ENCODE results near the gene PPP2R5A.

The PPP2R5A gene

DNA sequence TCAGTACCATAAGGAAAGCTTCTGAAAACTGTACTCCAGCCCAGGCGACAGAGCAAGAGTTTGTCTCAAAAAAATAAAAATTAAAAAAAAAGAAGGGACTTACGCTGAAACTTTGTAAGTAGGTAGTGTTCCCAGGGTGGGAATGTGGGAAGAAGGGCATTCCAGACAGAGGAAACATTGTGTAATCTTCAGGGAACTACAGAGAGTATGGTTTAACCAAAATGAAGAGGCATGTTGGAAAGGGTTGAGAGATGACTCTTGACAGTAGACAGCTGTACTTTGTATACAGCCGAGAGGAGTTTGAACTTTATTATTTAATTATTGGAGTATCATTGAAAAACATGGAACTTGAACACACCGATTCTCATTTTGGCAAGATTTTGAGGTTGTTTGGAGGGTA is 43.0 kb downstream of the PPP2R5A start:
- DNase-seq (ENCODE audit: low read depth): no peak

DNA sequence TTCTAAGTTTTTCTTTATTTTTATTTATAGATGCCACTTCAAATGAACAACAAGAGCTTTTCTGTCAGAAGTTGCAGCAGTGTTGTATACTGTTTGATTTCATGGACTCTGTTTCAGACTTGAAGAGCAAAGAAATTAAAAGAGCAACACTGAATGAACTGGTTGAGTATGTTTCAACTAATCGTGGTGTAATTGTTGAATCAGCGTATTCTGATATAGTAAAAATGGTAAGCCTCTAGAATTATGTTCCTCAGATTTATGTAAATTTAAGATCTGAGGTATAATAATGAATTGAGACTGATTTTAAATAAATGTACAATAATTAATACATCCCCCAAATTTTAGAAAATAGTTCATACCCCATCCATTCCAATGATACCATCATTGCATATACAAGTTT is 43.9 kb downstream of the PPP2R5A start:
- no peak for DNase-seq (ENCODE audit: low read depth)
- H3K4me3 ChIP-seq (ENCODE audit: low read depth, low read length): no peak overlapping the region
- in situ Hi-C loops (cut with HindIII; ENCODE audit: low sequenced_read_pairs): no loop called here
- TF ChIP-seq, protein P1, sequence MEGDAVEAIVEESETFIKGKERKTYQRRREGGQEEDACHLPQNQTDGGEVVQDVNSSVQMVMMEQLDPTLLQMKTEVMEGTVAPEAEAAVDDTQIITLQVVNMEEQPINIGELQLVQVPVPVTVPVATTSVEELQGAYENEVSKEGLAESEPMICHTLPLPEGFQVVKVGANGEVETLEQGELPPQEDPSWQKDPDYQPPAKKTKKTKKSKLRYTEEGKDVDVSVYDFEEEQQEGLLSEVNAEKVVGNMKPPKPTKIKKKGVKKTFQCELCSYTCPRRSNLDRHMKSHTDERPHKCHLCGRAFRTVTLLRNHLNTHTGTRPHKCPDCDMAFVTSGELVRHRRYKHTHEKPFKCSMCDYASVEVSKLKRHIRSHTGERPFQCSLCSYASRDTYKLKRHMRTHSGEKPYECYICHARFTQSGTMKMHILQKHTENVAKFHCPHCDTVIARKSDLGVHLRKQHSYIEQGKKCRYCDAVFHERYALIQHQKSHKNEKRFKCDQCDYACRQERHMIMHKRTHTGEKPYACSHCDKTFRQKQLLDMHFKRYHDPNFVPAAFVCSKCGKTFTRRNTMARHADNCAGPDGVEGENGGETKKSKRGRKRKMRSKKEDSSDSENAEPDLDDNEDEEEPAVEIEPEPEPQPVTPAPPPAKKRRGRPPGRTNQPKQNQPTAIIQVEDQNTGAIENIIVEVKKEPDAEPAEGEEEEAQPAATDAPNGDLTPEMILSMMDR (IDR thresholded peaks at IDR 0.05; ENCODE audit: low read depth, low read length, missing control alignments): no peak

More for the DNA sequence above, 43.0 kb downstream of the PPP2R5A start:
- H3K4me3 ChIP-seq (ENCODE audit: low read depth, low read length): no peak overlapping the region
- in situ Hi-C loops (cut with HindIII; ENCODE audit: low sequenced_read_pairs): no loop called here
- TF ChIP-seq, protein P1 (IDR thresholded peaks at IDR 0.05; ENCODE audit: low read depth, low read length, missing control alignments): no peak

DNA sequence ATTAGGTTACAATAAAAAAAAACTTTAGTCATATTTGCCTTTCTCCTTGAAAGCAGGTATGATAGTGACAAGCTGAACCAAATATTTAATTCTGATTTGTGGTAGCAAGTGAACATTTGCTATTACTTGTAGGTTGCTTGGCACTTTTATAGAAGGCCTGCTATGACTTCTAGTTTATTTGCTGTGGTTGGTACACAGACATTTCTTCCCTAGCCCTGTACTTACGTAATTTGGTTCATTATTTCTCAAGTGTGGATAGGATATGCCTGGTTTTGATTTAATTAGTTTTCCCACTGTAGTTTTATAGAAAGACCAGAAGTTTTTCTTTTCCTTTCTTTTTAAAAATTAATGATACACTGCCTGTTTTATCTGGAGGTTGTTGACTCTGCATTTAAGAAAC is 55.9 kb downstream of the PPP2R5A start:
- no peak for DNase-seq (ENCODE audit: low read depth)
- in situ Hi-C loops (cut with HindIII; ENCODE audit: low sequenced_read_pairs): no loop called here
- no peak overlapping the region for H3K4me3 ChIP-seq (ENCODE audit: low read depth, low read length)
- TF ChIP-seq, protein P1 (IDR thresholded peaks at IDR 0.05; ENCODE audit: low read depth, low read length, missing control alignments): no peak

DNA sequence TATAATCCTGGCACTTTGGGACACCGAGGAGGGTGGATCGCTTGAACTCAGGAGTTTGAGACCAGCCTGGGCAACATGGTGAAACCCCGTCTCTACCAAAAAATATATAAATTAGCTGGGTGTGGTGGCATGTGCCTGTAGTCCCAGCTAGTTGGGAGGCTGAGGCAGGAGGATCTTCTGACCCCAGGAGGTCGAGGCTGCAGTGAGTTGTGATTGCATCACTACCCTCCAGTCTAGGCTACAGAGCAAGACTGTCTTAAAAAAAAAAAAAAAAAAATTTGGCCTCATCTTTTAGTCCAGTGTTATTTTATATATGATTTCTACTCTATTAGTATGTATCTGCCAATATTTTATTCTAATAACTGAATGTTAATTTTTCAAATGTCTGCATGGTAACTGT is 59.7 kb downstream of the PPP2R5A start:
- in situ Hi-C loops (cut with HindIII; ENCODE audit: low sequenced_read_pairs): no loop called here
- no peak for DNase-seq (ENCODE audit: low read depth)
- TF ChIP-seq, protein P1 (IDR thresholded peaks at IDR 0.05; ENCODE audit: low read depth, low read length, missing control alignments): no peak
- no peak overlapping the region for H3K4me3 ChIP-seq (ENCODE audit: low read depth, low read length)

DNA sequence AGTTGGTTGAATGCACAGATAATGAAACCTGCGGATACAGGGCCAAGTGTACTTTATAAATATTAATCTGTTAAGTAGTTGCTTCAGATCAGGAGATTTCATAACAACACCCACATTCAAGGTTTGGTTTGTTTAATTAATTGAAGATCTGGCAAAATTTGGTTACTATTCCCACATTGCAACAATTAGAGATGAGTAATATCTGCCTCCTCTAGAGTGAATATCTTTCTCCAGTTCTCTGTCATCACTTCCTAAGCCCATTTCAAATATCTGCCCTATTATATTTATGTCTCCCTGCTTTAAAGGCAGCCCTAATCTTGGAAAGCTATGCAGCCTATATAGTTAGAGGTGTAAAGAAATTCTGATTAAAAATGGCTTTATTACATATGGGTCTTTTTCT is 61.4 kb downstream of the PPP2R5A start:
- TF ChIP-seq, protein P1 (IDR thresholded peaks at IDR 0.05; ENCODE audit: low read depth, low read length, missing control alignments): no peak
- in situ Hi-C loops (cut with HindIII; ENCODE audit: low sequenced_read_pairs): no loop called here
- no peak for DNase-seq (ENCODE audit: low read depth)
- no peak overlapping the region for H3K4me3 ChIP-seq (ENCODE audit: low read depth, low read length)

DNA sequence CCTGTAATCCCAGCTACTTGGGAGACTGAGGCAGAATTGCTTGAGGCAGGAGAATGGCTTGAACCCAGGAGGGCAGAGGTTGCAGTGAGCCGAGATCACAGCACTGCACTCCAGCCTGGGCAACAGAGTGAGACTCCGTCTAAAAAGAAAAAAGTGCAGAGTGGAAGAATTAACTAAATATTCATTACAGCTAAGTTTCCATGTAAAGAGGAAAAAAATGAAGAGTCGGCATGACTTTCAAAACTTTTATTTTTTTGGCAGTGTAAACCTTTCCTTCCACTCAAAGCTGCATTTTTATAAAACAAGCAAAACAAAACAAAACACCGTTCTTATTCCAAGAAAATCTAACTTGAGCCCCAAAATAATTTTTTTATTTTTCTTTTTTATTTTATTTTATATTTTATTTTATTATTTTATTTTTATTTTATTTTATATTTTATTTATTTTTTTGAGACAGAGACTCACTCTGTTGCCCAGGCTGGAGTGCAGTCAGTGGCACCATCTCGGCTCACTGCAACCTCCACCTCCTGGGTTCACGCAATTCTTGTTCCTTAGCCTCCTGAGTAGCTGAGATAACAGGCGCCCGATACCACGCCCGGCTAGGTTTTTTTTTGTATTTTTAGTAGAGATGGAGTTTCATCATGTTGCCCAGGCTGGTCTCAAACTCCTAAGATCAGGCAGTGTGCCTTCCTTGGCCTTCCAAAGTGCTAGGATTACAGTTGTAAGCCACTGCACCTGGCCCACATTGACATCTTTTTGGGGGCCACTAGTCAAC is 66.6 kb downstream of the PPP2R5A start:
- H3K4me3 ChIP-seq (ENCODE audit: low read depth, low read length): no peak overlapping the region
- in situ Hi-C loops (cut with HindIII; ENCODE audit: low sequenced_read_pairs): no loop called here
- TF ChIP-seq, protein P1 (IDR thresholded peaks at IDR 0.05; ENCODE audit: low read depth, low read length, missing control alignments): no peak
- DNase-seq (ENCODE audit: low read depth): no peak
